HG02840 (cell line): ENCODE measurements around the gene PANK2.
"Not testable (repeated sequence)": the region's sequence is repeated elsewhere in the genome, so short reads cannot be mapped to it uniquely, and the experiment has no call there.

Source experiments
- ATAC-seq: cut with Tn5 transposase; IDR thresholded peaks from one replicate; pipeline ENCODE4 v1.9.1; 2021; ENCODE audit warnings: mild to moderate bottlenecking, moderate library complexity, moderate number of reproducible peaks; ENCODE audit not compliant: unreplicated experiment, low FRiP score

The PANK2 gene

DNA sequence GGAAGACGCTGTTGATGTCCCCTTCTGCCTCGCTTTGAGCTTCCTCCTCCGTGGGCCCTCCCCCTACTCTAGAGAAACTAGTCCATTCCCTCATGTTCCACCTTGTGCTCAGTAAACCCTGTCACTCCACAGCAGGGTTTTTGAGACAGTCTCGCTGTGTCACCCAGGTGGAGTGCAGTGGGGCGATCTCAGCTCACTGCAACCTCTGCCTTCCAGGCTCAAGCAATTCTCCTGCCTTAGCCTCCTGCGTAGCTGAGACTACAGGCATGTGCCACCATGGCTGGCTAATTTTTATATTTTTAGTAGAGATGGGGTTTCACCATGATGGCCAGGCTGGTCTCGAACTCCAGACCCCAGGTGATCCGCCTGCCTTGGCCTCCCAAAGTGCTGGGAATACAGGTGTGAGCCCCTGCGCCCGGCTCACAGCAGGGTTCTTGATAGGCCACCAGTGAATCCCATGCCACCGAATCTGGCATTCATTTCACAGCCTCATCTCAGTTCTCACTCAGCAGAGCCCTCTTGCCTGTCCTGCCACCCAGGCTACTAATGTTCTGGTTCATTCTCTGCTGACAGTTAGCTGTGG lies 36.0 kb downstream of the PANK2 start:
- no peak for ATAC-seq

DNA sequence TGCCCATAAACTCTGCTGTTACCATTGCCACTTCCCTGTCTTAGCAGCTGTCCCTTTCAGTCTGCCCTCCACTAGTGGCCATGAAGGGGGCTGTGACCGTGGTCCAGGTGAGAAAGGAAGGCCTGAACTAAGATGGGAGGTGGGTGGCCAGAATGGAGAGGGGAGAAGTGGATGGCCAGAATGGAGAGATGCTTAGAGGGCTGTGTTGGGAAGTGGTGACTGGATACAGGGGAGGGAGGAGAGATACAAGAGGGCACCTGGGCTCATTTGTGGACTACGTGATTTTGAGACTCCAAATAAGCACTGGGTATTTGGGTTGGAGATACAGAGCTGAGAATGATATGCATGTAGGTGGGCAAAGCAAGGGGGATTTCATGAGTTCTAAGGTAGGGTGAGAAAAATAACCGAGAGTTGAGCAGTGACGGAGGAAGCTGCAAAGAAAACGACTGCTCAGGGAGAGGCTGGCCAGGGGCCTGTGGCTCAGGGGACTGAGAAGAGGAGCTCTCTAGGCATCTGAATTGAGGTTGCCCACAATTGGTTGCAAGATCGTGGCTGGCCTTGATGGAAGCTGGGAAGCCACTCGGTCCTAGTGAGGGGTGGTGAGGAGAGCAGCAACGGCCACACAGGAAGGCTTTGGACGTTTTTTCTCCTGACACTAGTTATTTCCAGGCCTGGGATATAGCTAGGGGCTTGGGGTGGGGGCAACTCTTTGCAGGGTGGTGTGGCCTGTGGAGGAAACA lies 36.9 kb downstream of the PANK2 start:
- ATAC-seq, result no peak

DNA sequence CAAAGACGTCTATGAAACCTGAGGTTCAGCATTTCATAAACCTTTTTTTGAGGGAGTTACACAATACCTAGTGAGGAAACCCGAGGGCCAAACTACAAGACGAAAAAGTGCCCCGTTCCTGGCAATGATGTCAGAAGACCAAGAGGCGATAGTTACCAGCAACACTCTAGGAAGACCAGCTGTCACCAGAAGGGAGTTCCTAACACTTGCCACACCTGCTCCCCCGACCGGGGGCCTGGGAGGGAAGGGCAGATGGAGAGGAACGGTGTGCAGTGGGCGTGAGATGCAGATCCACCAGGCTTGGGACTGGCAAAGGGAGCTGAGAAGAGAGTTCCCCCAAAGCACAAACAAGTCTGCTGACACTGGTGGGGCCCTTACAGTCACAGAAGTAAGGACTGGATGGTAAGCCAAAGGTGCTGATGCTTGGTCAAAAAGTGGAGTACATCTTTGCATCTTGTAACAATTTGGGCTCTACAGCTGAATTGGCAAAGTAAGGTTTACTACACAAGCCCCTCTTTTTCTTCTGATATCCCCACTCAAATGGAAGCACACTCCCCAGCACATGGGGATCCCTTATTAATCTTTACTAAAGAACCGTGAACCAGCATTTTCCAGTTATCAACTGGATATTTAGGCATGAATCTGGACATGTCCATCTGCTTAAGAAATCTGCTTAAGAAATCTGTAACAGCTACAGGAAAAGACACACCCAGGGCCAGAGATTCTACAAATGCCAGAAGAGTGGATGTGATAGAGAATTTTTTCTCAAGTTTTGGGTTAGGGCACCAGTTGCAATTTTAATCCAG lies 38.5 kb downstream of the PANK2 start:
- ATAC-seq, result no peak

DNA sequence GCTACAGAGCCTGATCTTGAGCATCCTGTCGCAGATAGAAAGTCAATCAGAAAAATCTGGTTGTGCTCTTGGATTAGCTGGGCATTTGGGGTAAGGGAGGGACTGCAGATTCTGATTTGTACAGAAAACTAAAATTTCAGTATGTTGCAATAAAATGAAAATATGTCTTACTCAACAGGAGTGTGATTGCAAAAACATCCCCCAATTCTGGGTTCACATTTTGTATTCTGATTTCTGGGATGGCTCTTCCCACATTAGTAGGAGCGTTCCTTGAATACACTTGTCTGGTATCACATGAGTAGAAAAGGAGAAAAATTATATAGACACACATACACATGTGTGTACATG lies 40.5 kb downstream of the PANK2 start:
- ATAC-seq, result no peak

DNA sequence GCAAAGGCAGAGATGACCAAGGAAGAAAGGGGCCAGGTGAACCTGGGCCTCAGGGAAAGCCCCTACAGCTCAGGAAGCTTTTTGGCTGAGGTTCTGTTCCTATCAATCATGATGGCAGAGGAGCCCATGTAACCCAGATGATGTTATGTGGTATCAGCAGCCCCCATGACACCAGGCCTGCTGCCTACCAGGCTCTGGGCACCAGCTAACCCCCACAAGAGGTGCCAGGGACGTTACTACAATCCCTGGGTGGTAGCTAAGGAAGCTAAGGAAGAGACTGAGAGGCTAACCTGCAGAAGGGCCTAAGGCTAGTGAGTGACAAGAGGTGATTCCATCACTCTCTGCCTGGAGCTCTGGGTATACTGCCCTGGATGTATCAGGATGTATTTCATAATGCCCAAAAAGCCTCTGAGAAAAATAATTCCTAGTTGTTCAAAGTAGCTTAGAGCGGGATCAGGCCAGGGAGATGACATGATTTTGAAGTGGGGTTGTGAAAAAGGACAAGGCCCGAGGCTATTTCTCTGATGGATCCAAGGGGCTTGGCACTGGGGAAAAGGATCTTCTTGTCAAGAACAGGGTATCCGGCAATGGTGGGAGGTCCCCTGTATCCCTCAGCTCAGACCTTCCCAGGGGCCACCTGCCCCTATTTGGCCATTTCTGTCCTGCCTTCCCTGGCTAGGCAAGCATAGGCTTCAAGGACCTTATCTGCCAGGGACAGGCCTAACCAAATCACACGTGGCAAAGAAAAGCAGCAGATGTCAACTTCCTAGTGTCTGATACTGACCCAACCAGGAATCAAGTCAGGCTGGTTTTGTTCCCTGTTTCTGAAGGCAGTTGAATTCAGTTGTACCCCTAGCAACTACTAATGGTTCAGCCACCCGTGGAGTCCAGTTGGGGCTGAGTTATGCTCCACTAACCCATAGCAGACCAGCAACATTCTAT lies 41.3 kb downstream of the PANK2 start:
- ATAC-seq, result no peak

DNA sequence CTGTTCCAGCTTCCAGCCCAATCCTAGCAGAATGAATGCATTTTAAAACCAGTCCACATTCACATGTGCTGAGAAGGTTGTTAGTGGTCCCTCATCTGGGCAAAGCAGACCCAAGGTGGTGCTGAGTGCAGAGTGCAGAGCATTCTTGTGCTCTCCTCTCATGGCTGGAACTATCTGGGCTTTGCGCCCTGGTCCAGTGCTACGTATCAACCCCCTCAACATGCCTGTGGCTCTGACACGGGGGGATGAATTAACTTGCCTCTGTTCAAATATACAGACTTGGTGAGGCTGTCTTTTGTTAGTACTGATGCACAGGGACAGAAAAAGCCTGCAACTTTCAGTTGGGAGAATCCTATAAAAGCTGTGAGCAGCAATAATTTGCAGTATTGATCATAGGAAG lies 42.5 kb downstream of the PANK2 start:
- ATAC-seq, result no peak

DNA sequence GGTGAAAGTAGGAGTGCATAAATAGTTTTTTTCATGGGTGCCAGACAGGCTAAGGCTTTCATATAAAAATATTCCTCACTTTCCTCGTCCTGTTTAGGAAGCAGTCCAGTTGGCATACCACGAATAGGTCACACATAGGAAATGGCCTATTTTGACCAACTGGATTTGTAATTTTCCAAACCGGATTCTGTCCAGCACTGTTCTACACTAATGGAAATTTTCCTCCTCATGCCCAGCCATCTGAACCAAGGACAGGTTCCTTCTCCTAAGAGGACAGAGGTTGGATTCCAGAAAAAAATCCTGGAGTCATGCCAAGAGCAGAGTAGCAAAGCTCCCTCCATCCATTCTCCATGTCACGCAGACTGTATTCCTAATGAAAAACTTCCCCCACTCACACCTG lies 43.1 kb downstream of the PANK2 start:
- ATAC-seq, result no peak

DNA sequence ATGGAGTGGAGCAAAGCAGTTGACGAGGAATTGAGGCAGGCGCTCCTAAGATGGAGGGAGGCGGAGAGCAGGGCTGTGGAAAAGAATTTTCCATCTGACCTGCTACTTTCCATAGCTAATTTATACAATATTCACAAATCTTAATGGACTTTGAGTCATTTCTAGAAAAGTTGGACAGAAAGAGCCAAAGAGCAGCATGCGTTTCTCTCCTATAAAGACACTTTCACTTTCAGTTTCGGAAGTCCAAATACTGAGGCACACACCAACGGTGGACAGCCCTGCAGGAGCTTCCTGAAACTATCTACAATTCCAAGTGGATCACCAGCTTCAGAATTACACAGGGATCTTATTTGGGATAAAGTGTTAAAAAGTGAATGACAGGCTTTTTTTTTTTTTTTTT lies 43.5 kb downstream of the PANK2 start:
- ATAC-seq, result no peak

DNA sequence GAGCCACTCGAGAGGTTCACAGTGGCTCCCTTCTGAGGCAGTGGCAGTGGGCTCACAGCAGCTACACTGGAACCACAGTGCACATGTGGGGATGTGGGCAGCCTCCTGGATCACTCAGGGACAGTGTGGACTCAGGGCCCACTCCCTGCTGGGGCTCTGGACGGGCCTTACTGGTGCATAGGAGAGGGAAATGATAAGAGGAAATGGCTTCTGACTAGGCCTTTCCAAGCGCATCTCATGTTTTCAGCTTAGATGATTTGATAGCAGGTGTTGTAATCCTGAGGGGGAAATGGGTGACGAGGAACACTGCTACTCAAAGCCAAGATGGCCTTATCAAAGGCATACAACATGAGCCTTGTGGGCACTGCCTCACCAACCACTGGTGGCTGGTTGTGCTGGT lies 44.0 kb downstream of the PANK2 start:
- ATAC-seq, result no peak

DNA sequence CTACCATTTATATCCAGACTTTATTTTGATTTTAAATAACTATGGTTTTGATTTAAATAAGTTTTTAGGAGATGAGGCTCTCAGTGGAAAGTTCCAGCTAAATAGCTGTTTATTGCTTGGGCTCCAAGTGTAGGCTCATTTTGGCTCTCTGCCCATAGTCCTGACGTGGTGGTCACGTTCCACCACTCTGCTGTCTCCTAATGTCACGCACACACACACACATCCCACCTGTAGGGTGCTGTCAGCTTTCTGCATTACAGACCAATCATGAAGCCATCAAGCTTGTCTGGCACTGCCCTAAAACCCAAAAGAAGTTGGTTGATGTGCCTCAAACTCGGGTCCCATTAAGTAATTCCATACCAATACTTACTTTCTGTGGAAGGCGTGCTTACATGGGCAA lies 45.4 kb downstream of the PANK2 start:
- ATAC-seq, result no peak

DNA sequence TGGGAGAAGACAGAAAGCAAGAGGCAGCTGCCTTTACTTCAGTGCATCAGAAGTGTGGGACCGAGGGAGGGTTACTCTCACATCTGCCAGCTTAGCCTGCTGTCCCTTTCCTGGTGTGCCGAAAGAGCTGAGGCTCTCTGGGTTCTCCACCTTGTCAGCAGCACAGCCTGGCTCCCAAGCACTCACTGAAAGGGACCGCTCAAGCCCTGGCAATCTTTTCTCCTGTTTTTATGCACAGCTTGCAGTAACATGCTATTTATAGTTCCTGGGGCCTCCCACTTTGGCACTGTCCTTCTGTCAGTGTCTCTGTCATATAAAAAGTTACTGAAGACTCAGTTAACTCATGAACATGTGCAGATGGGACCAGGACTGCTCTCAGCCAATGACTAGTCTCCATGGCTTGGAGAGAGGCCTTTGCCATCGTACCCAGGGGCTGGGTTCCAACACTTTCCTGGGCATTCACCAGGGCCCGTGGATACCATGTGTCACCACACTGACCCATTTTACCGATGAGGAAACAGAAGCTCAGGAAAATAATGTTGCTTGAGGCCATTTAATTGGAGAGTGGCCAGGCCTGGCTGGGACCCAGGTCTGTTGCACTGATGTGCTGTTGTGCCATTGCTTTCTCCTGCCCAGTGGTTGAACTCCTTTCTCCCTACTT lies 46.2 kb downstream of the PANK2 start:
- no peak for ATAC-seq

DNA sequence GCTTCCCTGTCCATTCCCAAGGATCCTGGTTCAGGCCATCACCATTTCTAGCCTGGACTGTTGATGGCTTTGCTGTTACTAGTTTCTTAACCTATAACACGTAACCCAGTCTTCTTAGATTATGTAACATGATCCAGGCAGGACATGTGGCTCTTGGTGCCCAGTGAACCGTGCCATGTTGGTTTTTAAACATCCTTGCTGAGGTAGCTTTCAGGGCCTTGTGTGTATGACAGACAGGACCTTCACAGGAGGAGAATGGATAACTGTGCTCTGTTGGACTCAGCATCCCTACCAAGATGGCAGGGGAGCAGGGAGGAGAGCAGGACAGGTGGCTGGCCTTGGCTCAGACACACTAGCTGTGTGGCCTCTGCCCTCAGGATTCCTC lies 46.8 kb downstream of the PANK2 start:
- ATAC-seq, result no peak

DNA sequence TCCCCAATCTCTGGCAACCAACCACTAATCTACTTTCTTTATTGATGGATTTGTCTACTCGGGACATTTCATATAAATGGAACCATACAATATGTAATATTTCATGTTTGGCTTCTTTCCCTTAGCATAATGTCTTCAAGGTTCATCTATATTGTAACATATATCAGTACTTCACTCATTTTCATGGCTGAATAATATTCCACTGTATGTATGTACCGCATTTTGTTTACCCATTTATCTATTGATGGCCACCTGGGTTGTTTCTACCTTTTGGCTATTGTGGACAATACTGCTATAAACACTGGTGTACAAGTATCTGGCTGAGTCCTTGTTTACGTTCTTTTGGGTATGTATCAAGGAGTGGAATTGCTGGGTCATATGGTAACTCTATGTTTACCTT lies 48.4 kb downstream of the PANK2 start:
- ATAC-seq, result no peak

DNA sequence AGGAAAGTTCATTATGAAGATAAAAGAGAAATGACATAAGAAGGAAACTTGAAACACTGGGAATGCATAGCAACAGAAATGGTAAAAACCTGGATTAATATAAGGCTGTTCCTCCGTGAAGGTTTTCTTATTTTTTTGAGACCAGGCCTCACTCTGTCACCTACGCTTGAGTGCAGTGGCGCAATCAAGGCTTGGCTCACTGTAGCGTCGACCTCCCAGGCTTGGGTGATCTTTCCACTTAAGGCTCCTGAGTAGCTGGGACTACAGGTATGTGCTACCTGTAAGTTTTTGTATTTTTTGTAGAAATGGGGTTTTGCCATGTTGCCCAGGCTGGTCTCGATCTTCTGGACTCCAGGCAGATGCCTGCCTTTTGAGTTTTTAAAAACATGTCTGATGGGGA lies 51.7 kb downstream of the PANK2 start:
- no peak for ATAC-seq

DNA sequence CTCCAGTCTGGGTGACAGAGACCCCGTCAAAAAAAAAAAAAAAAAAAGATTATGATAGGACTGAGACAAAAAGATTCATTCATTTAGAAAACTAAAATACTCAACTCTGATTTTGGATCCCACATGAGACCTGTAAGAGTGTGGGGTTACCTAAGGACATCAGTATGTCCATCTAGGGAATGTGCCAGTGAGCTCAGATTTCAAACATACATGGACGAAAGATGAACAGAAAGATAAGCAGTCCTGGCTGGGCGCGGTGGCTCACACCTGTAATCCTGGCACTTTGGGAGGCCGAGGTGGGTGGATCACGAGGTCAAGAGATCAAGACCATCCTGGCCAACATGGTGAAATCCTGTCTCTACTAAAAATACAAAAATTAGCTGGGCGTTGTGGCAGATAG lies 57.5 kb downstream of the PANK2 start:
- not testable (repeated sequence) for ATAC-seq

DNA sequence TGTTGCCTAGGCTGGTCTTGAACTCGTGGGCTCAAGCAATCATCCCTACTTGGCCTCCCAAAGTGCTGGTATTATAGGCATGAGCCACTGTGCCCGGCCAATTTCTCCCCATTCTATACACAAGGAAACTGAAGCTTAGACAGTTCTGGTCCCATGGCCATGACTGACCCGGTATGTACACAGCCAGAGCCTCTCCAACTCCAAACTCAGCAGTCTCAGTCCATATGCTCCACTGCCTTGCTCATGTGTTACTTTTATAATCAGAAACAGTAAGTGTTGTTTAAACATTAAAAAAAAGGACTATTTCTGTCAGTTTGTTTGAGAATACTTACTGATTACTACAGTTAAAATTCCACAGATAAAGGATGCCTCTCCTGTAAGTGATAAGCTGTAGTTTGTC lies 75.5 kb downstream of the PANK2 start:
- no peak for ATAC-seq

DNA sequence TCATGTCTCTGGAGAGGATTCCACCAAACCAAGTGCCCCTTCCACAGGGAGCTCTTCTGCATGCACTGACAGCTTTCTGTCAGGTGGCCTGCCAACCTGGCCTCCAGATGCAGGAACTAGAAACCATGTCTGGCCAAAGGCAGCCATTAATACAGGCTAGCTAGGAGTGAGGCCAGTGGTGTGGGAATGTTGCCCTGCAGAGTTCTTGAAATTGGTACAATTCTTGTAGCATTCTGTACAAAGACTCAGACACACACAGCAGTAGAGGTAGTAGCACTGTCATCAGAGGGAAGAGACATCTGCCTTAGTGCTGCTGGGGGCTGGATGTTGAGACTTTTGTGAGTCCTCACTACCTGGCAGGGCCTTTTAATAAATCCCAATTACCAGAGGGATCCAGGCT lies 77.4 kb downstream of the PANK2 start:
- no peak for ATAC-seq

DNA sequence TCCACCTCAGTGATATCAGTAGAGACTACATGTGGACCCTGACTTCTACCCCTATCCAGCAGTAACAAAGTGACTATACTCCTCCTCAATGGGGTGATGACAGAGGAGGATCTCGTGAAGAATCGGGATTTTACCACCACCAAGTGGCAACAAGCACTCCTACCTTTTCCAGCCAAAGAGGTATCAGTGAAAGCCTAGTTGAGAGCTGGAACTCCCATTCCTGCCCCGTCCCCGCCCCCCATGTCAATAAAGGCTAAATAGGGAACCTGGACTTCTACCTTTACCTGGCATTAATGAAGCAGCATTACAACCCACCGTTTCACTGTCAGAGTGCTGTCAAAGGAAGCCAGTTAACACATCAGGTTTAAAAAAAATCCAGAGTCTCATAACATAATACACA lies 80.8 kb downstream of the PANK2 start:
- ATAC-seq, result no peak

DNA sequence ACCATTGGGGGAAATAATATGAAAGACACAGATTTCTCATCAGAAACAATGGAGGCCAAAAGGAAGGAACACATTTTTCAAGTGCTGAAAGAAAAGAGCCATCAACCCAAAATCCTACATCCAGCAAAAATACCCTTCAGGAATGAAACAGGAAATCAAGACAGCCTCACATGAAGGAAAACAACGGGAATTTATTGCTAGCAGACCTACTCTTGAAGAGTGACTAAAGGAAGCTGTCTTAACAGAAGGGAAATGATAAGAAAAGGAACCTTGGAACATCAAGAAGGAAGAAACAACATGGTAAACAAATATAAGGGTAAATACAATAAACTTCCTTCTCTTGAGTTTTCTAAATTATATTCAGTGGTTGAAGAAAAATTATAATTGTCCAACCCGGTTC lies 82.0 kb downstream of the PANK2 start:
- no peak for ATAC-seq

DNA sequence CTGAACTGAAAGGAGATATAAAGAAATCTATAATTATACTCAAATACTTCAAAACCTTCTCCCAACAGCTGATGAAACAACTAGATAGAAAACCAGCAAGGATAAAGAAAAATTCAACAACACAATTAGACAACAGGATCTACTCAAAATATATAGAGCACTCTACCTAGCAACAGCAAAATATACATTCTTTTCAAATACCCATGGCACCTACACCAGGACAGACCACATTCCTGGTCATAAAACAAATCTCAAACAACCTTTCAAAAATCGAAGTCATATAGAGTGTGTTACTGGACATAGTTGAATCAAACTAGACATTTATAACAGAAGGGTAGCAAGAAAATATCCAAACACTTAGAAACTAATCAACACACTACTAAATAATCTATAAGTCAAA lies 83.0 kb downstream of the PANK2 start:
- ATAC-seq, result no peak
